Measurements from ENCODE around the gene MUL1. TPM values are rescaled to one million over a fixed set of nuclear protein-coding genes. Genes with fewer than 3 reads are reported as not detected.

MUL1 gene
- total RNA-seq, 1 donor from 2014 or later: 31.1 TPM

DNA sequence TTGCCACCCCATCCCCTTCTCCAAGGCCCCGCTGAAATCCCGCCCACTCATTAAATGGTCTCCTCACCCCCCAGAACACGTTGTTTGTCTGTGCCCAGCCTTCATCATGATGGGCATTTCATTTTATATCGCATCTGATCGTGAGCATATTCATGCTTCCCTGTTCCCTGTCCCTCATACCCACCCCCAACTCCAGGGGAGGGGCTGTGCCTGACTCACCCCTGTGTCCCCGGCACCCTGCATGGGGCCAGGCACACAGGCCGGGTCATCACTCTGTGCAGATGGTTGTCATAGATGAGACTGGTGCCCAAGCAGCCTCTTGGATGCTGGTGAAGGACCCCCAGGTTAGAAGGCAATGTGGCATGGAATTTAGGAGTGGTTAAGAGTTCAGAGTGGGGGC is 33.0 kb downstream of the MUL1 start:
- Mint-ChIP-seq H3K27ac (no peak overlapping the region), H3K9me3 (no peaks in the 10 kb centered on the region), H3K4me1 (ENCODE audit: unreplicated experiment) (peaks cover 28% of the 10 kb centered on the region), H3K27me3 (peaks cover 43% of the 10 kb centered on the region), H3K36me3 (no peaks in the 10 kb centered on the region), H3K4me3 (peak overlapping the region; percentile 31)
- DNase-seq (ENCODE audit: extremely low spot score, unreplicated experiment): no peak
- TF ChIP-seq, protein P1, sequence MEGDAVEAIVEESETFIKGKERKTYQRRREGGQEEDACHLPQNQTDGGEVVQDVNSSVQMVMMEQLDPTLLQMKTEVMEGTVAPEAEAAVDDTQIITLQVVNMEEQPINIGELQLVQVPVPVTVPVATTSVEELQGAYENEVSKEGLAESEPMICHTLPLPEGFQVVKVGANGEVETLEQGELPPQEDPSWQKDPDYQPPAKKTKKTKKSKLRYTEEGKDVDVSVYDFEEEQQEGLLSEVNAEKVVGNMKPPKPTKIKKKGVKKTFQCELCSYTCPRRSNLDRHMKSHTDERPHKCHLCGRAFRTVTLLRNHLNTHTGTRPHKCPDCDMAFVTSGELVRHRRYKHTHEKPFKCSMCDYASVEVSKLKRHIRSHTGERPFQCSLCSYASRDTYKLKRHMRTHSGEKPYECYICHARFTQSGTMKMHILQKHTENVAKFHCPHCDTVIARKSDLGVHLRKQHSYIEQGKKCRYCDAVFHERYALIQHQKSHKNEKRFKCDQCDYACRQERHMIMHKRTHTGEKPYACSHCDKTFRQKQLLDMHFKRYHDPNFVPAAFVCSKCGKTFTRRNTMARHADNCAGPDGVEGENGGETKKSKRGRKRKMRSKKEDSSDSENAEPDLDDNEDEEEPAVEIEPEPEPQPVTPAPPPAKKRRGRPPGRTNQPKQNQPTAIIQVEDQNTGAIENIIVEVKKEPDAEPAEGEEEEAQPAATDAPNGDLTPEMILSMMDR (conservative IDR thresholded peaks at IDR 0.05): no peak

- Mint-ChIP-seq H3K36me3 (no peaks in the 10 kb centered on the region), H3K9me3 (no peaks in the 10 kb centered on the region), H3K27me3 (peaks cover 43% of the 10 kb centered on the region), H3K4me1 (ENCODE audit: unreplicated experiment) (peaks cover 22% of the 10 kb centered on the region), H3K4me3 (peak overlapping the region; percentile 31), H3K27ac (no peak overlapping the region)
- DNase-seq (ENCODE audit: extremely low spot score, unreplicated experiment): no peak
- TF ChIP-seq, protein P1 (conservative IDR thresholded peaks at IDR 0.05): no peak
Measured at GRCh38 chr1:20474333-20474975, 33.5 kb downstream of the MUL1 start.

- H3K27me3 Mint-ChIP-seq: peaks cover 38% of the 10 kb centered on the region
- no peak for DNase-seq (ENCODE audit: extremely low spot score, unreplicated experiment)
- H3K36me3 Mint-ChIP-seq: no peaks in the 10 kb centered on the region
- H3K27ac Mint-ChIP-seq: no peak overlapping the region
- TF ChIP-seq, protein P1 (conservative IDR thresholded peaks at IDR 0.05): no peak
- no peaks in the 10 kb centered on the region for H3K9me3 Mint-ChIP-seq
- peaks cover 19% of the 10 kb centered on the region for H3K4me1 Mint-ChIP-seq (ENCODE audit: unreplicated experiment)
- H3K4me3 Mint-ChIP-seq: no peak overlapping the region
Measured at GRCh38 chr1:20473894-20474293, 34.1 kb downstream of the MUL1 start.

- no peak overlapping the region for H3K27ac Mint-ChIP-seq
- TF ChIP-seq, protein P1 (conservative IDR thresholded peaks at IDR 0.05): no peak
- H3K4me3 Mint-ChIP-seq: no peak overlapping the region
- H3K27me3 Mint-ChIP-seq: peaks cover 39% of the 10 kb centered on the region
- DNase-seq (ENCODE audit: extremely low spot score, unreplicated experiment): no peak
- peaks cover 15% of the 10 kb centered on the region for H3K4me1 Mint-ChIP-seq (ENCODE audit: unreplicated experiment)
- H3K36me3 Mint-ChIP-seq: no peaks in the 10 kb centered on the region
- no peaks in the 10 kb centered on the region for H3K9me3 Mint-ChIP-seq
Measured at GRCh38 chr1:20472860-20473711, 34.9 kb downstream of the MUL1 start.

GRCh38 chr1:20472121-20472520 is 35.8 kb downstream of the MUL1 start:
- H3K36me3 Mint-ChIP-seq: no peaks in the 10 kb centered on the region
- TF ChIP-seq, protein P1 (conservative IDR thresholded peaks at IDR 0.05): no peak
- DNase-seq (ENCODE audit: extremely low spot score, unreplicated experiment): no peak
- H3K9me3 Mint-ChIP-seq: no peaks in the 10 kb centered on the region
- H3K27ac Mint-ChIP-seq: no peak overlapping the region
- H3K4me3 Mint-ChIP-seq: no peak overlapping the region
- H3K4me1 Mint-ChIP-seq (ENCODE audit: unreplicated experiment): peaks cover 10% of the 10 kb centered on the region
- H3K27me3 Mint-ChIP-seq: peaks cover 49% of the 10 kb centered on the region

Data from type B pancreatic cell (in vitro differentiated cells).